HS-27A (cell line): ENCODE measurements around the gene CCL4.

ENCODE experiments used
- DNase-seq: peaks from one replicate; pipeline ENCODE4 v3.0.0-alpha.2; 2012; ENCODE audit warnings: low read depth, missing footprints

The CCL4 gene

GRCh38 chr17:36144981-36145729, 41.5 kb downstream of the CCL4 start:
- DNase-seq, result no peak

- DNase-seq, result no peak
Measured at GRCh38 chr17:36147601-36148000, 44.0 kb downstream of the CCL4 start.

- DNase-seq, result no peak
Measured at GRCh38 chr17:36148559-36149295, 45.1 kb downstream of the CCL4 start.

GRCh38 chr17:36149296-36149820, 45.7 kb downstream of the CCL4 start:
- DNase-seq, result no peak

GRCh38 chr17:36151891-36152638, 48.4 kb downstream of the CCL4 start:
- no peak for DNase-seq

DNA sequence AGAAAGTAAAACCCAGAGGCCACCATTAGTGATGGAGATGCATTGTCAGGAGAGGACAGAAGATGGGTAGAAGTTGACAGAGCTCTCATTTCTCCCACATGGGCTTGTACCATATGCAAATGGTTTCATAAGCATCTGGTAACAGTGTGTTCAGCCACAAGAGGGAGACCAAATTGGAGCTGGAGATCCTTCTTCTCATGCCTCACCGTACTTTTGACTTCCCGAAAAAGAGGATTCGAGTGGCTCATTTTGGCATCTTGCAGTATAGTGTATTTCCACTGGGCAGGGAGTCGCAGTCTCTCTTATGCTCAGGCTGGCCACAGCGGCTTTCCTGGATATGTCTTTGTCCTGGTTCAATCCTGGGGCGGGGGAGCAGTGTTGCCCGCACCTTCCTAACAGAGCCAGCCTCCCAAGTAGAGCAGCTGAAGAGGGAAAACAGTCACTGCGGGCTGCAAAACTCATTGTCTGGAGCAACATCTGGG, 49.1 kb downstream of the CCL4 start:
- no peak for DNase-seq

DNA sequence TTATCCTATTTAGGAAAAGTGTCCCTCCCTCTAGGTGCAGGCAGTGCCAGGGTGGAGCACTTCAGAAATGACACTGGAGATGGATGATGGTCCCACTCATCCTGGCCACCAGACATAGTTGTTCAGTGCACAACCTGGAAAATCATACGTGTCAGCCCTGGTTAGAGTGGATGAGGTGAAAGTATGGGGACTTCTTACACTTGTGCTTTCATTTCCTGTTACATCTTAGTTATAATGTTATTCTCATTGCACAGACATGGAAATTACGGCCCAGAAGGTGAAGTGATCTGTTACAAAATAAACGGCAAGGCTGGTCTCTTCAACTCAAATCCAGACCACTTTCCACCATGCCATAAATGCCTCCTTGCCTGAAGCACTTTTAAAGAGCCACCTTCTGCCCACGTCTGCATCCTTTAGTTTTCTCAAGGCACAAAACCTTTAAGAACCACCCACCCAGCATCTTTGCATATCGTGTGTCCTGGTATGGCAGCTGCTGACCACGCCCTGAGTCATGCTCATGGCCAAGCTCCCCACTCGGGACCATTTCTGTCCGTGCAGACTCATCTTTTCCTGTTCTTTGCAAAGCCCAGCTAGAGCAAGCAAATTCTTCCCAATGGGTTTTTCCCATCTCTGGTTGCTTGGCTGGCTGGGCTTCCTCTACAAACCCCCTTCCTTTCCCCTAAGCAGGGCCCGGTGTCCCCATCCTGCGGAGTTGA, 50.4 kb downstream of the CCL4 start:
- no peak for DNase-seq
